K562 (cell line): Measurements from ENCODE around the gene TP63. TPM values are rescaled to one million over a fixed set of nuclear protein-coding genes. Genes with fewer than 3 reads are reported as not detected.

Experiments used
- ATAC-seq: fragments of 200-7000 bp; cut with Tn5 transposase; 3 replicates; pipeline ENCODE4 v1.9.1; 2020; ENCODE audit warnings: moderate library complexity
- BruUV-seq: library from RNA; stranded (reverse); fragments of 400-500 nt; replicated peaks from 2 replicates; lab custom pipeline; 2021; lab: Mats Ljungman, UMichigan
- CTCF ChIA-PET: fragments of 300-600 bp; formaldehyde crosslinking; extraction: SDS; loops from one replicate; lab custom pipeline; 2021; ENCODE audit warnings: low intra/inter-chr PET ratio; lab: Yijun Ruan, JAX
- POLR2A ChIA-PET: fragments of 300-600, 350-650 bp; sonication (Branson Sonifier 250); formaldehyde crosslinking; extraction: SDS; loops from one replicate; lab custom pipeline; 2021; ENCODE audit warnings: antibody characterized with exemption, inconsistent platforms; lab: Yijun Ruan, JAX
- DNase-seq, 4 experiments: peaks; one replicate each; pipeline versions ENCODE4 v3.0.0 to v3.0.0-alpha.2; 2011 to 2018; ENCODE audit warnings: low spot score in 3 of 4, mixed read lengths in 3 of 4; ENCODE audit errors: extremely low read depth in 1 of 4
- FAIRE-seq: peaks from 2 replicates; lab custom pipeline; 2011; peaks lifted over from hg19 to GRCh38; lab: Jason Lieb, UNC
- H2AFZ ChIP-seq: 2 replicates; pipeline ENCODE4 v1.6.0; 2011; ENCODE audit warnings: low read depth, low read length, control low read depth, inconsistent platforms
- H3K27ac ChIP-seq: fragments of 200-600 bp; 3 replicates; pipeline ENCODE4 v1.8.0; 2011; ENCODE audit warnings: low read depth, mild to moderate bottlenecking, control low read depth, inconsistent platforms, low read length, moderate library complexity, mixed read lengths; ENCODE audit errors: extremely low read depth
- H3K27me3 ChIP-seq, 2 experiments: fragments of 300-600 bp in 1 of 2; 2 replicates in 1 of 2; 3 replicates in 1 of 2; pipeline versions ENCODE4 v1.6.0 to v1.8.0; 2011; ENCODE audit warnings: inconsistent platforms in 2 of 2, low read length in 2 of 2, mild to moderate bottlenecking in 1 of 2, mixed read lengths in 1 of 2, moderate library complexity in 1 of 2; ENCODE audit not compliant: control insufficient read depth in 2 of 2, insufficient read depth in 2 of 2
- H3K36me3 ChIP-seq: fragments of 300-600 bp; 3 replicates; pipeline ENCODE4 v1.8.0; 2011; ENCODE audit warnings: mild to moderate bottlenecking, low read length, inconsistent platforms; ENCODE audit not compliant: control insufficient read depth, insufficient read depth
- H3K4me1 ChIP-seq, 2 experiments: fragments of 200-600 bp in 1 of 2; replicated peaks in 1 of 2; 2 replicates in 1 of 2; 3 replicates in 1 of 2; pipeline versions ENCODE4 v1.5.1 to v1.8.0; 2011; ENCODE audit warnings: inconsistent platforms in 2 of 2, low read length in 2 of 2, mild to moderate bottlenecking in 1 of 2, mixed read lengths in 1 of 2, moderate library complexity in 1 of 2; ENCODE audit not compliant: control insufficient read depth in 2 of 2, insufficient read depth in 2 of 2
- H3K4me2 ChIP-seq: 2 replicates; pipeline ENCODE4 v1.6.1; 2011; ENCODE audit warnings: low read length, control low read depth, inconsistent platforms, mixed read lengths; ENCODE audit not compliant: insufficient read depth
- H3K4me3 ChIP-seq: fragments of 200-600 bp; sonication (generic), shearing (Covaris generic); 2 replicates; pipeline ENCODE4 v1.5.1; 2016; ENCODE audit warnings: control low read depth, inconsistent platforms
- H3K79me2 ChIP-seq: fragments of 200-600 bp; 3 replicates; pipeline ENCODE4 v1.8.0; 2011; ENCODE audit warnings: low read length, inconsistent platforms; ENCODE audit not compliant: control insufficient read depth, insufficient read depth
- H3K9ac ChIP-seq, 2 experiments: 2 replicates each; pipeline versions ENCODE4 v1.6.0 to v1.6.1; 2011; ENCODE audit warnings: low read depth in 2 of 2, low read length in 2 of 2, control low read depth in 1 of 2, inconsistent platforms in 1 of 2, mild to moderate bottlenecking in 1 of 2, mixed read lengths in 1 of 2; ENCODE audit not compliant: insufficient read depth in 1 of 2
- H3K9me1 ChIP-seq: one replicate; pipeline ENCODE4 v1.6.0; 2011; ENCODE audit warnings: inconsistent platforms, mild to moderate bottlenecking, low read length, moderate library complexity; ENCODE audit not compliant: control insufficient read depth, insufficient read depth
- H3K9me3 ChIP-seq: replicated peaks from 2 replicates; pipeline ENCODE4 v1.5.1; 2011; ENCODE audit warnings: low read depth, low read length, inconsistent platforms; ENCODE audit not compliant: control insufficient read depth, insufficient read depth
- H4K20me1 ChIP-seq: replicated peaks from 2 replicates; pipeline ENCODE4 v1.6.1; 2011; ENCODE audit warnings: low read length, inconsistent platforms, mixed read lengths; ENCODE audit not compliant: control insufficient read depth, insufficient read depth
- CAMTA2 ChIP-seq: fragments of 250-450 bp; sonication (Bioruptor Pico); conservative IDR thresholded peaks from 2 replicates; pipeline ENCODE4 v1.5.1; 2022
- CCAR2 ChIP-seq: fragments of 200-400 bp; formaldehyde crosslinking; IDR thresholded peaks from 2 replicates; pipeline ENCODE4 v1.6.1; 2017; ENCODE audit warnings: mild to moderate bottlenecking, low read depth, low read length
- FOSL1 ChIP-seq: fragments of 200-800 bp; sonication (Bioruptor generic); conservative IDR thresholded peaks from 2 replicates; pipeline ENCODE4 v1.6.1; 2016; ENCODE audit warnings: missing genetic modification characterization, missing compliant biosample characterization
- ILK ChIP-seq: fragments of 450-650 bp; IDR thresholded peaks from 2 replicates; pipeline ENCODE4 v1.6.1; 2016; ENCODE audit warnings: missing genetic modification characterization, low read depth, mild to moderate bottlenecking, missing compliant biosample characterization, moderate library complexity, borderline replicate concordance
- NR2F6 ChIP-seq: fragments of 450-650 bp; formaldehyde crosslinking; IDR thresholded peaks from 2 replicates; pipeline ENCODE4 v1.4.0; 2020; ENCODE audit warnings: mild to moderate bottlenecking
- PKNOX1 ChIP-seq: fragments of 450-650 bp; IDR thresholded peaks from 2 replicates; pipeline ENCODE4 v1.6.1; 2016
- POU5F1 ChIP-seq: fragments of 150-350 bp; IDR thresholded peaks from 2 replicates; pipeline ENCODE4 v1.6.1; 2014; ENCODE audit warnings: borderline replicate concordance, low read length, low read depth, mild to moderate bottlenecking; ENCODE audit not compliant: partially characterized antibody
- SAP30 ChIP-seq: fragments of 200-600 bp; sonication (generic); IDR thresholded peaks from 2 replicates; pipeline ENCODE4 v1.6.1; 2012; ENCODE audit warnings: borderline replicate concordance, low read depth, mild to moderate bottlenecking, moderate library complexity, low read length, control low read depth, inconsistent platforms; ENCODE audit not compliant: insufficient read depth, poor library complexity, severe bottlenecking
- SPI1 ChIP-seq: IDR thresholded peaks from 2 replicates; pipeline ENCODE4 v1.6.1; 2011; ENCODE audit warnings: low read depth, low read length, control low read depth, borderline replicate concordance
- ZBTB49 ChIP-seq: sonication (generic); formaldehyde crosslinking; IDR thresholded peaks from 2 replicates; pipeline ENCODE4 v1.8.0; 2022; ENCODE audit warnings: missing genetic modification reagents, mild to moderate bottlenecking, borderline replicate concordance
- ZNF184 ChIP-seq: sonication (generic); formaldehyde crosslinking; IDR thresholded peaks from 2 replicates; pipeline ENCODE4 v1.5.0; 2020; ENCODE audit warnings: missing genetic modification reagents
- ZNF449 ChIP-seq: fragments of 250-450 bp; sonication (Bioruptor Pico); IDR thresholded peaks from 2 replicates; pipeline ENCODE4 v1.8.0; 2022; ENCODE audit warnings: moderate library complexity, mild to moderate bottlenecking, inconsistent platforms
- ZNF699 ChIP-seq: fragments of 250-450 bp; sonication (Bioruptor Pico); IDR thresholded peaks from 2 replicates; pipeline ENCODE4 v1.8.0; 2021; ENCODE audit warnings: mild to moderate bottlenecking, moderate library complexity; ENCODE audit not compliant: insufficient replicate concordance
- WGBS: fragments of 100-300 bp; shearing (Covaris generic); methylation state at CpG from one replicate; pipeline ENCODE4 v1.1.6; 2016; ENCODE audit warnings: low coverage, mixed read lengths; ENCODE audit not compliant: insufficient coverage; ENCODE audit errors: missing lambda C conversion rate; 5-methylcytosine and 5-hydroxymethylcytosine counted together
- in situ Hi-C: fragments of 300-500 bp; cut with MboI; formaldehyde crosslinking; loops from 4 replicates; pipeline ENCODE4 v1.15.0; 2018; ENCODE audit warnings: inconsistent platforms, mixed read lengths
- intact Hi-C: fragments of 100-400 bp; cut with micrococcal nuclease; formaldehyde crosslinking; loops from 2 replicates; pipeline ENCODE4 v1.14.2; 2022
- polyA plus RNA-seq, 8 experiments: library from polyadenylated mRNA; depleted of rRNA in 4 of 8; stranded (reverse) in 5 of 8; unstranded in 3 of 8; fragments of >200 nt; fragmentation: Nextera tagmentation in 2 of 8; fragmentation: Illumina TruSeq in 1 of 8; extraction: Ambion mirVana in 2 of 8; extraction: Trizol in 1 of 8; gene quantifications; 2 replicates each; pipeline versions ENCODE4 v1.2.1 to v1.2.3, GENCODE V29; 2011 to 2014; ENCODE audit warnings: inconsistent platforms in 1 of 8, missing spikeins in 1 of 8
- total RNA-seq, 7 experiments: library from RNA; depleted of rRNA in 6 of 7; stranded (reverse); fragments of >200 nt in 6 of 7; fragmentation: Illumina TruSeq in 2 of 7; extraction: Trizol in 2 of 7; gene quantifications; 2 replicates each; pipeline versions ENCODE4 v1.2.1 to v1.2.3, GENCODE V29; 2011 to 2021; ENCODE audit warnings: low replicate concordance in 1 of 7
- TF ChIP-seq, protein P1 (sequence below): fragments of 250-450 bp; sonication (Bioruptor Pico); IDR thresholded peaks from 2 replicates; pipeline ENCODE4 v1.8.0; 2021; ENCODE audit warnings: moderate library complexity, mild to moderate bottlenecking, inconsistent platforms

Gene TP63
- total and polyA plus RNA-seq, 9 of the 15 experiments (the other 6 are each of a cell fraction or from before 2014, with no cell fraction given), result 0.32 to 1.4 (median 0.50) TPM

GRCh38 chr3:189836795-189837194, 205.6 kb downstream of the TP63 start:
- no peaks in the 10 kb centered on the region for H4K20me1 ChIP-seq
- H3K27ac ChIP-seq, result no peak overlapping the region
- in situ Hi-C loops (no loop called here), intact Hi-C loops (no loop called here)
- DNase-seq (no peak), FAIRE-seq (no peak), ATAC-seq (no peak)
- H3K9ac ChIP-seq, result no peak overlapping the region
- no peaks in the 10 kb centered on the region for H3K36me3 ChIP-seq
- ChIA-PET CTCF (no interaction called here), POLR2A (no interaction called here)
- H3K27me3 ChIP-seq, result no peaks in the 10 kb centered on the region
- no peaks in the 10 kb centered on the region for H3K9me1 ChIP-seq
- no TSS peak for BruUV-seq
- WGBS, result 4% methylated on average over 5 of the region's 5 CpGs
- no peaks in the 10 kb centered on the region for H3K79me2 ChIP-seq
- H3K4me3 ChIP-seq, result no peak overlapping the region
- no peaks in the 10 kb centered on the region; the same call in 1 of the 2 replicates for H3K9me3 ChIP-seq
- H2AFZ ChIP-seq, result no peak overlapping the region
- H3K4me2 ChIP-seq, result no peak overlapping the region
- no peaks in the 10 kb centered on the region for H3K4me1 ChIP-seq
- TF ChIP-seq CCAR2 (no peak), ILK (tag) (no peak), ZNF449 (CRISPR knock-in tag) (no peak), CAMTA2 (CRISPR knock-in tag) (no peak), ZBTB49 (CRISPR knock-in tag) (no peak), FOSL1 (tag) (no peak), ZNF184 (CRISPR knock-in tag) (no peak), ZNF699 (CRISPR knock-in tag) (no peak), POU5F1 (no peak), SPI1 (no peak), PKNOX1 (no peak), NR2F6 (CRISPR knock-in tag) (no peak), SAP30 (no peak)
- TF ChIP-seq, protein P1, sequence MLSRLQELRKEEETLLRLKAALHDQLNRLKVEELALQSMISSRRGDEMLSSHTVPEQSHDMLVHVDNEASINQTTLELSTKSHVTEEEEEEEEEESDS (CRISPR knock-in tag), result no peak
